OCI-LY3 (cell line): ENCODE measurements around the gene ESPNL.
"Not testable (repeated sequence)": the region's sequence is repeated elsewhere in the genome, so short reads cannot be mapped to it uniquely, and the experiment has no call there.

ENCODE experiments used
- H2AFZ ChIP-seq: fragments of 200-600, 300-600 bp; shearing (Covaris generic); 2 replicates; pipeline ENCODE4 v1.6.0; 2014; ENCODE audit warnings: antibody characterized with exemption, low read depth, low read length
- H3K27ac ChIP-seq: fragments of 200-600, 300-600 bp; sonication (generic); 2 replicates; pipeline ENCODE4 v1.5.1; 2014; ENCODE audit warnings: mild to moderate bottlenecking, low read length, moderate library complexity, mixed read lengths
- H3K27me3 ChIP-seq: fragments of 200-600, 300-600 bp; sonication (generic); 2 replicates; pipeline ENCODE4 v1.6.1; 2014; ENCODE audit warnings: low read depth, low read length, mixed read lengths
- H3K36me3 ChIP-seq: fragments of 200-600, 300-600 bp; sonication (generic); replicated peaks from 2 replicates; pipeline ENCODE3; 2014; ENCODE audit warnings: low read depth, low read length, mixed read lengths
- H3K4me1 ChIP-seq: fragments of 300-600, 200-600 bp; sonication (generic); 2 replicates; pipeline ENCODE4 v1.6.1; 2014; ENCODE audit warnings: low read length, mixed read lengths
- H3K4me2 ChIP-seq: fragments of 200-600, 300-600 bp; sonication (generic); 2 replicates; pipeline ENCODE4 v1.6.1; 2014; ENCODE audit warnings: low read length, mixed read lengths
- H3K4me3 ChIP-seq: fragments of 300-600, 200-600 bp; sonication (generic); 2 replicates; pipeline ENCODE4 v1.5.1; 2014; ENCODE audit warnings: antibody characterized with exemption, mild to moderate bottlenecking, low read length, moderate library complexity
- H3K79me2 ChIP-seq: fragments of 300-600, 200-600 bp; shearing (Covaris generic); 2 replicates; pipeline ENCODE4 v1.6.1; 2014; ENCODE audit warnings: mild to moderate bottlenecking, low read length, mixed read lengths
- H3K9ac ChIP-seq: fragments of 300-600, 200-600 bp; shearing (Covaris generic); 2 replicates; pipeline ENCODE4 v1.6.0; 2014; ENCODE audit warnings: mild to moderate bottlenecking, low read length, moderate library complexity
- H3K9me3 ChIP-seq: fragments of 200-600, 300-600 bp; shearing (Covaris generic); 2 replicates; pipeline ENCODE4 v1.6.1; 2014; ENCODE audit warnings: low read length, mixed read lengths; ENCODE audit not compliant: insufficient read depth
- H4K20me1 ChIP-seq: fragments of 200-600, 300-600 bp; sonication (generic); 2 replicates; pipeline ENCODE4 v1.6.1; 2016; ENCODE audit warnings: low read length, mixed read lengths; ENCODE audit not compliant: insufficient read depth
- CTCF ChIP-seq: fragments of 200-600, 300-600 bp; sonication (generic); IDR thresholded peaks from 2 replicates; pipeline ENCODE4 v1.5.1; 2014; ENCODE audit warnings: antibody characterized with exemption, low read length, low read depth
- EZH2phosphoT487 ChIP-seq: fragments of 200-600 bp; shearing (Covaris generic); IDR thresholded peaks from 2 replicates; pipeline ENCODE4 v1.6.1; 2018; ENCODE audit warnings: antibody characterized with exemption, mixed run types, low read depth

Gene ESPNL

GRCh38 chr2:238113611-238114010 is 13.5 kb downstream of the ESPNL start:
- TF ChIP-seq CTCF = no peak
- TF ChIP-seq EZH2phosphoT487 = no peak
- no peak overlapping the region for H3K9ac ChIP-seq

GRCh38 chr2:238114331-238114841 is 14.2 kb downstream of the ESPNL start:
- Histone ChIP-seq H3K9me3 (no peaks in the 10 kb centered on the region; the same call in 1 of the 2 replicates), H3K27ac (no peak overlapping the region), H3K27me3 (no peaks in the 10 kb centered on the region), H3K9ac (no peak overlapping the region), H3K36me3 (no peaks in the 10 kb centered on the region), H3K79me2 (no peaks in the 10 kb centered on the region), H3K4me2 (no peak overlapping the region), H3K4me3 (no peak overlapping the region), H2AFZ (no peak overlapping the region), H4K20me1 (no peaks in the 10 kb centered on the region), H3K4me1 (peaks cover 1% of the 10 kb centered on the region)
- no peak for TF ChIP-seq EZH2phosphoT487

More at GRCh38 chr2:238113611-238114010, 13.5 kb downstream of the ESPNL start:
- Histone ChIP-seq H3K36me3 (no peaks in the 10 kb centered on the region), H4K20me1 (no peaks in the 10 kb centered on the region), H3K4me1 (peaks cover 7% of the 10 kb centered on the region), H2AFZ (no peak overlapping the region), H3K4me3 (no peak overlapping the region), H3K27me3 (no peaks in the 10 kb centered on the region), H3K27ac (no peak overlapping the region), H3K9me3 (no peaks in the 10 kb centered on the region; the same call in 1 of the 2 replicates), H3K4me2 (no peak overlapping the region), H3K79me2 (no peaks in the 10 kb centered on the region)

- H4K20me1 ChIP-seq = no peaks in the 10 kb centered on the region
- no peaks in the 10 kb centered on the region; the same call in 1 of the 2 replicates for H3K9me3 ChIP-seq
- no peak overlapping the region for H3K27ac ChIP-seq
- no peak overlapping the region for H3K9ac ChIP-seq
- no peak overlapping the region for H3K4me2 ChIP-seq
- H3K27me3 ChIP-seq = no peaks in the 10 kb centered on the region
- TF ChIP-seq EZH2phosphoT487 (no peak), CTCF (no peak)
- no peaks in the 10 kb centered on the region for H3K36me3 ChIP-seq
- H3K4me1 ChIP-seq = peaks cover 8% of the 10 kb centered on the region
- no peak overlapping the region for H3K4me3 ChIP-seq
- H3K79me2 ChIP-seq = no peaks in the 10 kb centered on the region
- H2AFZ ChIP-seq = no peak overlapping the region
Measured at GRCh38 chr2:238114851-238115660, 14.9 kb downstream of the ESPNL start.

GRCh38 chr2:238115709-238116108 is 15.6 kb downstream of the ESPNL start:
- H3K27ac ChIP-seq, H3K9ac ChIP-seq, H3K4me3 ChIP-seq, H3K36me3 ChIP-seq, H3K9me3 ChIP-seq, H2AFZ ChIP-seq, H3K27me3 ChIP-seq, H3K4me2 ChIP-seq, H4K20me1 ChIP-seq, H3K79me2 ChIP-seq: not testable (repeated sequence)
- H3K4me1 ChIP-seq = peaks cover 12% of the 10 kb centered on the region
